GM18870 (cell line): Measurements from ENCODE around the gene PRR3.
A peak's percentile ranks its signal among the peaks of the same experiment; 100 is the strongest.

ENCODE experiments used
- ATAC-seq: cut with Tn5 transposase; IDR thresholded peaks from one replicate; pipeline ENCODE4 v1.9.1; 2021; ENCODE audit warnings: moderate library complexity; ENCODE audit not compliant: unreplicated experiment

Gene PRR3

GRCh38 chr6:30533460-30534294 lies 23.4 kb upstream of the PRR3 start:
- ATAC-seq: no peak

GRCh38 chr6:30537931-30538330 lies 19.2 kb upstream of the PRR3 start:
- no peak for ATAC-seq

GRCh38 chr6:30541515-30542403 lies 15.3 kb upstream of the PRR3 start:
- peak; percentile 66 for ATAC-seq

- ATAC-seq: no peak
Measured at GRCh38 chr6:30542404-30542725, 14.7 kb upstream of the PRR3 start.

GRCh38 chr6:30542915-30543314 lies 14.2 kb upstream of the PRR3 start:
- ATAC-seq: no peak

- no peak for ATAC-seq
Measured at GRCh38 chr6:30543821-30544220, 13.3 kb upstream of the PRR3 start.

GRCh38 chr6:30544666-30545272 lies 12.3 kb upstream of the PRR3 start:
- no peak for ATAC-seq

- ATAC-seq: no peak
Measured at GRCh38 chr6:30547454-30547853, 9.6 kb upstream of the PRR3 start.

- ATAC-seq: no peak
Measured at GRCh38 chr6:30548375-30548774, 8.7 kb upstream of the PRR3 start.

- no peak for ATAC-seq
Measured at GRCh38 chr6:30554404-30554803, 2.7 kb upstream of the PRR3 start.

- ATAC-seq: no peak
Measured at GRCh38 chr6:30554962-30555815, 1.9 kb upstream of the PRR3 start.

GRCh38 chr6:30555816-30556065 lies 1.4 kb upstream of the PRR3 start:
- no peak for ATAC-seq

- peak; percentile 61 for ATAC-seq
Measured at GRCh38 chr6:30556066-30556905, 809 bp upstream of the PRR3 start, which contains the start of gene GNL1. TSS of gene GNL1 (minus strand) at chr6:30556489. CDS start at chr6:30556203, 286 bp downstream.

- no peak for ATAC-seq
Measured at GRCh38 chr6:30557683-30557981, 537 bp downstream of the PRR3 start.

- ATAC-seq: no peak
Measured at GRCh38 chr6:30560930-30561329, 3.8 kb downstream of the PRR3 start.

- ATAC-seq: no peak
Measured at GRCh38 chr6:30562470-30563425, 5.7 kb downstream of the PRR3 start.

- ATAC-seq: no peak
Measured at GRCh38 chr6:30564114-30564513, 7.0 kb downstream of the PRR3 start.

- ATAC-seq: no peak
Measured at GRCh38 chr6:30565772-30566171, 8.7 kb downstream of the PRR3 start.

- no peak for ATAC-seq
Measured at GRCh38 chr6:30568245-30568644, 11.2 kb downstream of the PRR3 start.
